ENCODE results near the gene USP9X.
"Not testable (repeated sequence)": the region's sequence is repeated elsewhere in the genome, so short reads cannot be mapped to it uniquely, and the experiment has no call there.

DNA sequence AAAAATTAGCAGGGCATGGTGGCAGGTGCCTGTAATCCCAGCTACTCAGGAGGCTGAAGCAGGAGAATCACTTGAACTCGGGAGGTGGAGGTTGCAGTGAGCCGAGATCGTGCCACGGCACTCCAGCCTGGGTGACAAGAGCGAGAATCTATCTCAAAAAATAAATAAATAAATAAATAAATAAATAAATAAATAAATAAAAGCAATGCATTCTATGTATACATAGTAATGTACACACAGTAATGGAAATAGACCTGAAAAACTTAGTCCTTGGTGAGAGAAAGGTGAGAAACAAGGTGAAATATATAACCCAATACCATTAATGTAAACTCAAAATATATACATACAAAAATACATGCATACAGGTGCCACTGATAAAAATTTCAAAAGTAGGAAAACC, 197.1 kb downstream of the USP9X start:
- TF ChIP-seq POLR2A (IDR thresholded peaks at IDR 0.05; ENCODE audit: low read depth, low read length); TAF1 (IDR thresholded peaks at IDR 0.05; ENCODE audit: borderline replicate concordance, low read depth, low read length): not testable (repeated sequence)

Data from GM12892 (cell line).